ENCODE measurements around the gene XRN2. TPM values are rescaled to one million over a fixed set of nuclear protein-coding genes. Genes with fewer than 3 reads are reported as not detected.

The XRN2 gene
- total RNA-seq, 1 experiment from 2014 or later, result 77.7 TPM

DNA sequence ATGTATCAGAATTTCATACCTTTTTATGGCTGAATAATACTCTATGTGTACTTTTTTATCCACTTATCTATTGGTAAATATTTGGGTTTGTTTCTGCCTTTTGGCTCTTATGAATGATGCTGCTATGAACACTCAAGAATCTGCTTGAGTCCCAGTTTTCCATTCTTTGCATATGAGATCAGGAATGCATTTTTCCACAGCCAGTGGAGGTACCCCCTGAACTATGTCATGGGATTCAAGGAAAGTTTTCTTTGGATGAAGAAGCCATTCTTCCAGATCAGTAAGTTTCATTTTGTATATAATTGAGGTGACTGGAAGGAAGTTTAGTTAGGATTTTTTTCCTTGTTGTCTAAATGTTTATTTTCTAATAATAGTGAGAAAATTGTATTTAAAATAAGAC lies 53.3 kb downstream of the XRN2 start:
- H3K36me3 ChIP-seq (ENCODE audit: control insufficient read depth, insufficient read depth, low read length), result peaks cover 42% of the 10 kb centered on the region
- no TSS peak for BruUV-seq (replicated peaks)
- no peaks in the 10 kb centered on the region for H3K27me3 ChIP-seq (ENCODE audit: control insufficient read depth, insufficient read depth, low read length)
- no peaks in the 10 kb centered on the region for H3K4me1 ChIP-seq (ENCODE audit: control insufficient read depth, insufficient read depth, low read length)
- H3K27ac ChIP-seq (ENCODE audit: low read length), result no peak overlapping the region
- no peak for ATAC-seq
- DNase-seq (ENCODE audit: low read depth, low spot score), result no peak
- POLR2A ChIA-PET, result no interaction called here
- TF ChIP-seq, protein P1, sequence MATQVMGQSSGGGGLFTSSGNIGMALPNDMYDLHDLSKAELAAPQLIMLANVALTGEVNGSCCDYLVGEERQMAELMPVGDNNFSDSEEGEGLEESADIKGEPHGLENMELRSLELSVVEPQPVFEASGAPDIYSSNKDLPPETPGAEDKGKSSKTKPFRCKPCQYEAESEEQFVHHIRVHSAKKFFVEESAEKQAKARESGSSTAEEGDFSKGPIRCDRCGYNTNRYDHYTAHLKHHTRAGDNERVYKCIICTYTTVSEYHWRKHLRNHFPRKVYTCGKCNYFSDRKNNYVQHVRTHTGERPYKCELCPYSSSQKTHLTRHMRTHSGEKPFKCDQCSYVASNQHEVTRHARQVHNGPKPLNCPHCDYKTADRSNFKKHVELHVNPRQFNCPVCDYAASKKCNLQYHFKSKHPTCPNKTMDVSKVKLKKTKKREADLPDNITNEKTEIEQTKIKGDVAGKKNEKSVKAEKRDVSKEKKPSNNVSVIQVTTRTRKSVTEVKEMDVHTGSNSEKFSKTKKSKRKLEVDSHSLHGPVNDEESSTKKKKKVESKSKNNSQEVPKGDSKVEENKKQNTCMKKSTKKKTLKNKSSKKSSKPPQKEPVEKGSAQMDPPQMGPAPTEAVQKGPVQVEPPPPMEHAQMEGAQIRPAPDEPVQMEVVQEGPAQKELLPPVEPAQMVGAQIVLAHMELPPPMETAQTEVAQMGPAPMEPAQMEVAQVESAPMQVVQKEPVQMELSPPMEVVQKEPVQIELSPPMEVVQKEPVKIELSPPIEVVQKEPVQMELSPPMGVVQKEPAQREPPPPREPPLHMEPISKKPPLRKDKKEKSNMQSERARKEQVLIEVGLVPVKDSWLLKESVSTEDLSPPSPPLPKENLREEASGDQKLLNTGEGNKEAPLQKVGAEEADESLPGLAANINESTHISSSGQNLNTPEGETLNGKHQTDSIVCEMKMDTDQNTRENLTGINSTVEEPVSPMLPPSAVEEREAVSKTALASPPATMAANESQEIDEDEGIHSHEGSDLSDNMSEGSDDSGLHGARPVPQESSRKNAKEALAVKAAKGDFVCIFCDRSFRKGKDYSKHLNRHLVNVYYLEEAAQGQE (IDR thresholded peaks at IDR 0.05; ENCODE audit: insufficient read depth in 1 of 2, low read depth in 2 of 2, low read length in 1 of 2), result no peak
- in situ Hi-C loops (cut with HindIII; ENCODE audit: low pct_unique_long_range_greater_than_20kb, low sequenced_read_pairs) (no loop called here), intact Hi-C loops (cut with micrococcal nuclease; ENCODE audit: unreplicated experiment) (no loop called here)
- CTCF ChIA-PET, result no interaction called here
- no peaks in the 10 kb centered on the region for H3K9me3 ChIP-seq (ENCODE audit: control insufficient read depth, insufficient read depth, low read depth, low read length)
- H3K4me3 ChIP-seq (ENCODE audit: low read depth in 2 of 2, low read length in 2 of 2), result no peak overlapping the region

DNA sequence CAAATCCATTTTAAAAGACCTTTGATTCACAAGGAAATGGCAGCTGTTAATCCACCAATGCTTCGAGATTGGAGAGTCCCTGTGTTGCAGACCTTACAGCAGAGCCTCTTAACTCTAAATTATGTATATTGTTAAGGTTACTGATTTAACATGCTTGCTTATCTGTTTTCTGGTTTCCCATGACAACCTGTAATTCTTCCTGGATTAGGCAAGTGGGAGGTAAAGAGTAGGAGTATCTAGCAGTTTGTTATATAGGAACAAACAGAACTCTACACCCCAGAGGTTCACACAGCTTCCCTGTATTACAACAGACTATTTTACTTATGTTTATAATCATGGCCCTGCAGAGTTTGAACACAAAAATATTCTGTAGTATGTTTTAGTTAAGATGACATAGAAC lies 54.7 kb downstream of the XRN2 start:
- POLR2A ChIA-PET, result no interaction called here
- TF ChIP-seq TCF7L2 (IDR thresholded peaks at IDR 0.05; ENCODE audit: low read depth, low read length) (no peak), SIN3A (IDR thresholded peaks at IDR 0.05; ENCODE audit: borderline replicate concordance, insufficient read depth, low read depth, low read length) (no peak), POLR2AphosphoS5 (IDR thresholded peaks at IDR 0.05; ENCODE audit: low read depth, low read length) (no peak)
- TF ChIP-seq, protein P2, sequence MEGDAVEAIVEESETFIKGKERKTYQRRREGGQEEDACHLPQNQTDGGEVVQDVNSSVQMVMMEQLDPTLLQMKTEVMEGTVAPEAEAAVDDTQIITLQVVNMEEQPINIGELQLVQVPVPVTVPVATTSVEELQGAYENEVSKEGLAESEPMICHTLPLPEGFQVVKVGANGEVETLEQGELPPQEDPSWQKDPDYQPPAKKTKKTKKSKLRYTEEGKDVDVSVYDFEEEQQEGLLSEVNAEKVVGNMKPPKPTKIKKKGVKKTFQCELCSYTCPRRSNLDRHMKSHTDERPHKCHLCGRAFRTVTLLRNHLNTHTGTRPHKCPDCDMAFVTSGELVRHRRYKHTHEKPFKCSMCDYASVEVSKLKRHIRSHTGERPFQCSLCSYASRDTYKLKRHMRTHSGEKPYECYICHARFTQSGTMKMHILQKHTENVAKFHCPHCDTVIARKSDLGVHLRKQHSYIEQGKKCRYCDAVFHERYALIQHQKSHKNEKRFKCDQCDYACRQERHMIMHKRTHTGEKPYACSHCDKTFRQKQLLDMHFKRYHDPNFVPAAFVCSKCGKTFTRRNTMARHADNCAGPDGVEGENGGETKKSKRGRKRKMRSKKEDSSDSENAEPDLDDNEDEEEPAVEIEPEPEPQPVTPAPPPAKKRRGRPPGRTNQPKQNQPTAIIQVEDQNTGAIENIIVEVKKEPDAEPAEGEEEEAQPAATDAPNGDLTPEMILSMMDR (IDR thresholded peaks at IDR 0.05), result no peak
- TF ChIP-seq, protein P1 (IDR thresholded peaks at IDR 0.05; ENCODE audit: insufficient read depth in 1 of 2, low read depth in 2 of 2, low read length in 1 of 2), result no peak
- in situ Hi-C loops (cut with HindIII; ENCODE audit: low pct_unique_long_range_greater_than_20kb, low sequenced_read_pairs), result no loop called here

More for the DNA sequence above, 54.7 kb downstream of the XRN2 start:
- H3K4me1 ChIP-seq (ENCODE audit: control insufficient read depth, insufficient read depth, low read length), result no peaks in the 10 kb centered on the region
- intact Hi-C loops (cut with micrococcal nuclease; ENCODE audit: unreplicated experiment), result no loop called here
- CTCF ChIA-PET, result no interaction called here
- H3K36me3 ChIP-seq (ENCODE audit: control insufficient read depth, insufficient read depth, low read length), result peaks cover 44% of the 10 kb centered on the region
- BruUV-seq (replicated peaks), result no TSS peak
- DNase-seq (ENCODE audit: low read depth, low spot score) (no peak), ATAC-seq (no peak; the same call in 1 of the 2 replicates)
- no peaks in the 10 kb centered on the region for H3K27me3 ChIP-seq (ENCODE audit: control insufficient read depth, insufficient read depth, low read length)
- H3K27ac ChIP-seq (ENCODE audit: low read length), result no peak overlapping the region
- H3K9me3 ChIP-seq (ENCODE audit: control insufficient read depth, insufficient read depth, low read depth, low read length), result no peaks in the 10 kb centered on the region
- no peak overlapping the region for H3K4me3 ChIP-seq (ENCODE audit: low read depth in 2 of 2, low read length in 2 of 2)
